Renal pelvis (tissue), 4 donors: ENCODE data around the gene SPRED1. TPM values are rescaled to one million over a fixed set of nuclear protein-coding genes. Genes with fewer than 3 reads are reported as not detected.
"Not testable (repeated sequence)": the region's sequence is repeated elsewhere in the genome, so short reads cannot be mapped to it uniquely, and the experiment has no call there.

Source experiments
- DNase-seq: peaks from one replicate; pipeline ENCODE4 v3.0.0-alpha.2; 2013
- polyA plus RNA-seq, 3 donors: library from polyadenylated mRNA; unstranded; fragments of 120-200 nt; gene quantifications; one replicate each; pipeline ENCODE4 v1.2.1, GENCODE V29; 2013; ENCODE audit not compliant: insufficient read length in 3 of 3

Gene SPRED1
- polyA plus RNA-seq, 3 donors = 28.6 to 29.5 (median 28.9) TPM

DNA sequence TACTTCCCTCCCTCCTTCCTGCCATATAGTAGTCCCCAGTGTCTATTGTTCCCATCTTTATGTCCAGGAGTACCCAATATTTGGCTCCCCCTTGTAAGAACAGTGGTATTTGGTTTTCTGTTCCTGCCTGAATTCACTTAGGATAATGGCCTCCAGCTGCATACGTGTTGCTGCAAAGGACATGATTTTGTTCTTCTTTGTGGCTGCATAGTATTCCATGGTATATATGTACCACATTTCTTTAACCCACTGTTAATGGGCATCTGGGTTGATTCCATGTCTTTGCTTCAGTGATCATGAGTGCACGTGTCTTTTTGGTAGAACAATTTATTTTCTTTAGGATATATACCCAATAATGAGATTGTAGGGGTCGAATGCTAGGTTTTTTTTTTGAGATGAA, 19.3 kb downstream of the SPRED1 start:
- DNase-seq = no peak

DNA sequence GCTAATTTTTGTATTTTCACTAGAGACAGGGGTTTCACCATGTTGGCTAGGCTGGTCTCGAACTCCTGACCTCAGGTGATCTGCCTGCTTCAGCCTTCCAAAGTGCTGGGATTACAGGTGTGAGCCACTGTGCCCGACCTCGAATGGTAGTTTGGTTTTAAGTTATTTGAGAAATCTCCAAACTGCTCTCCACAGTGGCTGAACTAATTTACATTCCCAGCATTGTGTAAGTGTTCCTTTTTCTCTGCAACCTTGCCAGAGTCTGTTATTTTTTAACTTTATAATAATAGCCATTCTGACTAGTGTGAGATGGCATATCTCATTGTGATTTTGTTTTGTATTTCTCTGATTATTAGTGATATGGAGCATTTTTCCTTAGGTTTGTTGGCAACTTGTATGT, 19.8 kb downstream of the SPRED1 start:
- not testable (repeated sequence) for DNase-seq

DNA sequence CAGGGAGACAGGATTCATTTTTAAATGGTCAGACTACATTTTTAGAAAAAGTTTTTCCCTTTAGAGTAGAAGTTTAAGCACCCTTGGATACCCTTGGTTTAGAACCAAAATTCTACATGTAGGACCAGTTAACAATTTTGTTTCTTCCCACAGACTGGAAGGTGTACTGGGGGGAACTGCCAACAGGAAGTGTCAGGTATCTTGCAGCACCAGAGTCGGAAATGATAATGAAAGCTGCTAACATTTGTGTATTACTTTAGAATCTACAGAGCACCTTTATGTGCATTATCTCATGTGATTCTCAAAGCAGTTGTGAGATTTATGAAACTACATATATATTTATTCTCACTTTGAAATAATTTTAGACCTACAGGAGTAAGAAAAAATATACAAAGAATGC, 21.5 kb downstream of the SPRED1 start:
- DNase-seq = no peak

DNA sequence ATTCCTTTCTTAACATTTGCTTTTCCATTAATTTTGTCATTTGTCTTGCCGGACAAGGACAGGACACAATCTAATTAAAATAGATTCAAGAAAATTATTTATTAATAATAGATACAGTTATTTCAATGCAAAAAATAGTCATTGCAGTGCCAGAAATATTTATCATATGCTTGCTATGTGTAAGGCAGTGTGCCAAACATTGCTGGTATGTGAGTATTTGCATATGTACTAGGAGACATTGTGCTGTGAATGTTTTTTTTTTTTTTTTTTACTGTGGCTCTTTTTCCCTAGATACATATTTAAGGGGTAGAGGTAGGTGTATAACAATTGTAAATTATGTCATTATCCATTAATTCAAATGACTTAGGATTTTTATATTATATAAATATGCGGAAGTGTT, 23.3 kb downstream of the SPRED1 start:
- no peak for DNase-seq

DNA sequence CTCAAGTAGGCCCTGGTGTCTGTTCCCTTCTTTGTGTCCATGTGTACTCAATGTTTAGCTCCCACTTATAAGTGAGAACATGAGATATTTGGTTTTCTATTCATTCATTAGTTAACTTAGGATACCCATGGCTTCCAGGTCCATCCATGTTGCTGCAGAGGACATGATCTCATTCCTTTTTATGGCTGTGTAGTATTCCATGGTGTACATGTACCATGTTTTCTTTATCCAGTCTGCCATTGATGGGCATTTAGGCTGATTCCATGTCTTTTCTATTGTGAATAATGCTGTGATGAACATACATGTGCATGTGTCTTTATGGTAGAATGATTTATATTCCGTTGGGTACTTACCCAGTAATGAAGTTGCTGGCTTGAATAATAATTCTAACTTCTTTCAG, 24.6 kb downstream of the SPRED1 start:
- DNase-seq = not testable (repeated sequence)

DNA sequence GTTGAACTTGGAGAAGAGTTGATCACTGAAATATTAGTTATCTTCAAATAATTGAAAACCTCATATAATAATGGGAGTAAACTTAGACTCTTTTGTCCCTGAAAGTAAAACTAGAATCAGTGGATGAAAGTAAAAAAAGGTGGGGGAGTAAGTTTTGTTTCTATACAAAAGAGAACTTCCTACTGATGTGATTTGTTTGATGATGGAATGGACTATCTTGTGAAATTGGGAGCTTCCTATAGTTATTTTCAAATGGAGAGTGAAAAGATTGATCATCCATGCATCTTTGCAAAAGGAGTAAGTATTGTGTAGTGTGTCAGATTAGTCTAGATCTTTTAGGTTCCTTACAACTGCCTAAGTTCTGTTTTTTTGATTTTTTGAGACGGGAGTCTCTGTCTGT, 28.4 kb downstream of the SPRED1 start:
- DNase-seq = no peak

DNA sequence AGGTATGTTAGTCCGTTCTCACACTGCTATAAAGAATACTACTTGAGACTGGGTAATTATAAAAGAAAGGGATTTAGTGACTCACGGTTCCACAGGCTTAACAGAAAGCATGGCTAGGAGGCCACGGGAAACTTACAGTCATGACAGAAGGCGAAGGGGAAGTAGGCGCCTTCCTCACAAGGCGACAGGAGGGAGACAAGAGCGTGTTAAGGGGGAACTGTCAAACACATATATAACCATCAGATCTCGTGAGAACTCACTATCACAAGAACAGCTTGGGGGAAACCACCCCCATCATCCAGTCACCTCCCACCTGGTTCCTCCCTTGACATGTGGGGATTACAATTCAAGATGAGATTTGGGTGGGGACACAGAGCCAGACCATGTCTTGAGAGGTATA, 30.4 kb downstream of the SPRED1 start:
- DNase-seq = no peak

DNA sequence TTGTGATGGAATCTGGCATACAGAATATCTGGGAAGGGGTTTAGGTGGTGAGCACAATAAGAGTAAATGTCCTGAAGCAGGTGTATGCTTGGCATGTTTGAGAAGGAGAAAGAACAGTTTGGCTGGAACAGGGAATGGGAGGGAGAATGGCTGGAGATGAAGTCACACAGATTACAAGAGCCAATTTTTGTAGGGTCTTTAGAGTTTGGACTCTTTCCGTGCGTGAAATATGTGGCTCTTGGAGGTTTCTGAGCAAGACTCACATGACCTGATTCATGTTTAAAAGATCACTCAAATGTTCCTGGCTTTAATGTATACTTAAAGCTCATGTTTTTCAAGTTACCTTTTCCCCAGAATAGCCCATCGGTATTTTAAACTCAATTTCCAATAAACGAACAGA, 32.8 kb downstream of the SPRED1 start:
- DNase-seq = no peak

DNA sequence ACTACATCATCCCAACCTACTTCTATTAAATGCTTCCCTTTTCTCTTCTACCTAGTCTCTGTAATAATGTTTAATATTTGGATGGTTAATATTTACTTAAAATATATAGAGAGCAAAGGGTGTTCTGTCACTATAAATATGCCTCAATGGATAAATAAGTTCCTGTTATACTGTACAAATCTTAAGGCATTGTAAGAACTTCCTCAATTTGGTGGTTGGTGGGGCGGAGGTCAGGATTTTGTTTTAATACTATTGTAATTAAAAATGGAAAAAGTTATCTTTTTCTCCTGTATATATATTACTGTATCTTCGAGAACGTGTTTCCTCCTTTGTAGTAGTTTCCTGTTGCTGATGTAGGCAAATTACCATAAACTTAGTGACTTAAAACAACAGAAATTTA, 41.5 kb downstream of the SPRED1 start:
- DNase-seq = no peak

DNA sequence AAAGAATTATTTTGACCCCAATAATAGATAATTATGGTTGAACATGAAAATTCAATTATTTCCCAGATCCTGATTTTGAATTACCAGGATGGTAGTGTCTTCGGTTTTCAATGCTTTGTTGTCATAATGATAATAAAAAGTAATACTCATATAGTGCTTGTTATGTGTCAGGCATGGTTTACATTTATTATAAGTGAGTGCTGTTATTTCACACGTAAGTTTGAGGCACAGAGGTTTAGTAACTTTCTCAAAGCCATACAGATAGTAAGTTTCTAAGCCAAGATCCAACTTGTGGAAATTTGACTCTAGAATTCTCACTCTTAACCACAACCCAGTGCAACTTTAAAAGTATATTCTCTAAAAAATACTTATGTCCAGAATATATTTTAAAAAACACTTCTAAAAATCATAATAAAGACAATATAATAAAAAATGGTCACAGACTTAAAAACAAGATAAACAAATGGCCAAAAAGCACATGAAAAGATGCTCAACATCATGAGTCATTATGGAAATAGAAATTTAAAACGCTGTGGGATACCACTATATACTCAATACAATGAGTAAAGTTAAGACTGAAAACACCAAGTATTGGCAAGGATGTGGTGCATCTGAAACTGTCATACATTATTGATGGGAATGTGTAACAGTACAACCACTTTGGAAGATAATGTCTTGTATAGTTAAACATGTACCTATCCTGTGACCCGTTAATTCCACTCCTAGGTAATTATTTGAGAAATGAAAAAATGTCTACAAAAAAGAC, 45.2 kb downstream of the SPRED1 start:
- no peak for DNase-seq

DNA sequence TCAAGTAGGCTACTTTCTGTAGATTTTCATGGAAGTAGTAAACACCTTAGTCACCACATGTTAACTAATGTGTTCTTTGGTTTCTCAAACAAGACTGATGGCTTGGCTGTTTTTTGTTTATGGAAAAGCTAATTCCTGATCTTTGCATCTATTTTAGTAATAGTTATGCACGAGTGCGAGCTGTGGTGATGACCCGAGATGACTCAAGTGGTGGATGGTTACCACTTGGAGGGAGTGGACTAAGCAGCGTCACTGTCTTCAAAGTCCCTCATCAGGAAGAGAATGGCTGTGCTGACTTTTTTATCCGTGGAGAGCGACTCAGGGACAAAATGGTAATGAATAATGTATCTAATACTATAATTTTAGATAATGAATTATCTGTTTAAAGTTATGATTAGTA, 46.6 kb downstream of the SPRED1 start:
- no peak for DNase-seq

DNA sequence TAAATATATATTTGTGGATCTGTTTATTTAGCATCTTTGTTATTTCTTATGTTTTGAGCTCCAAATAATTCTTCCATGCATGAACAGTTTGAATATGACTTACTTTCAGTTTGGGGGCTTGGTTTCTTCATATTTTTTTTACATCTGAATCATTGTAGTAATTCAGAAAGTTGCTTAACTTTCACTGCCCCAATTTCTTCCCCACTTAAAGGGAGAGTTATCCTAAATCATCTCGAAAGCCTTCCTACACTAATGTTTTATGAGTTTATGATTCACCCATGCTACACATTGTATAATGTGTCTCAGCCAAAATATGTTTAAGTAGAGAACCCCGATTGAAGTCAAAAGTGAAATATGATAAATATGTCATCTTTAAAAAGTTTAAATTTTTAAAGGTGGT, 47.8 kb downstream of the SPRED1 start:
- no peak for DNase-seq

DNA sequence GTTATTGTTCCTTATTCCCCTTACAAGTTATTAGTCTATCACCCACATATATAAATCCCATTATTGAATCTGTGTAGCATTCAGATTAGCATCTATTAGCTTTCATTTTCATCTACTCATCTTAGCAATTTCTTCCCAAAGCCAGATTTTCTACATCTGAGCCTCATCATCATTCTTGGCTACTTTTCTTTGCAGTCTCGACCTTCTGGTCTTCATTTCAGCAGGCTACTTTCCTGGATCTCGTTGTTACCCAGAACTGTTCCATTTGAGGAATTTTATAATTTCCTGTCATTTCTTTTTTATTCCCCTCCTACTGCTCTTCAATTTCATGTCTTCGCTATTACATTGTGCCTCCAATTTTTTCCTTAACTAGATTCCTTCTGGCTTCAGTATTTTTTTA, 51.8 kb downstream of the SPRED1 start:
- no peak for DNase-seq

DNA sequence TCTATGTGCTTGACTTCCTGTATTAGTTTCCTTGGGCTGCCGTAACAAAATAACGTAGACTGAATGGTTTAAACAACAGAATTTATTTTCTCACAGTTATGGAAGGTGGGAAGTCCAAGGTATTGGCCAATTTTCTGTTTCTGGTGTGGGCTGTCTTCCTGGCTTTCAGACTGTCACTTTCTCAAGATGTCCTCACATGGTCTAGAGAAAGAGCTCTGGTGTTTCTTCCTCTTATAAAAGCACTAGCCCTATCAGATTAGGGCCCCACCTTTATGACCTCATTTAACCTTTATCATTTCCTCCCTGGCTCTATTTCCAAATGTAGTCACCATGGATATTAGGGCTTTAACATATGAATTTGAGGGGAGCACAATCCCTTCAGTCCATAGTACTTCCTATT, 54.6 kb downstream of the SPRED1 start:
- DNase-seq = no peak

DNA sequence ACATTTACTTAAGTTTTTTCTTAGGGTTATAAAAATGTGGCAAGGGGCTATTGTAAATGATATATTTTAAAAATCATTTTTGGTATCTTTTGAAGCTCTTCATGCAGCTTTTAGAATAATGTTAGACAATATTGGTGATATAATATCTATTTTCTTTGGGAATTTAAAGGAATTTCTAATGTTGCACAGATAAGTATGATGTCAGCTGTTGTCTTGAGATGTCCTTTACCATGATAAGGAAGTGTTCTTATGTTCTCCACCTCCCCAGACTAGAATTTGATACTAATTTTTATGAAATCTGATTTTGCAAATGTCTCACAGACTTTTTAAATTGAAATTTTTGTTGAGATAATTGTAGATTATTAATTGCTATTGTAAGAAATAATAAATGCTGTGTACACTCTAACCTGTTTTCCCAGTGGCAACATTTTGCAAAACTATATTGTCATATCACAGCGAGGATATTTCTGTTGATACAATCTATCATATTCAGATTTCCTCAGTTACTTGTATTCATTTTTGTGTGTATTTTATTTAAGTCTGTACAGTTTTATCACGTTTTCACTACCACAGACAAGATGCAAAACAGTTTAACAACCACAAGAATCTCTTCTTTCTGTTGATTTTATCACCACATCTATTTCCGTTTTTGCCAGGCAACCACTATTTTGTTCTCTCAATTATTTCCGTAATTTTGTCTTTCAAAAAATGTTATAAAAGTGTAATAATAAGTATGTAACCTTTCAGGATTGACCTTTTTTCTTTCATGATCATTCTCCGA, 55.4 kb downstream of the SPRED1 start:
- DNase-seq = no peak

DNA sequence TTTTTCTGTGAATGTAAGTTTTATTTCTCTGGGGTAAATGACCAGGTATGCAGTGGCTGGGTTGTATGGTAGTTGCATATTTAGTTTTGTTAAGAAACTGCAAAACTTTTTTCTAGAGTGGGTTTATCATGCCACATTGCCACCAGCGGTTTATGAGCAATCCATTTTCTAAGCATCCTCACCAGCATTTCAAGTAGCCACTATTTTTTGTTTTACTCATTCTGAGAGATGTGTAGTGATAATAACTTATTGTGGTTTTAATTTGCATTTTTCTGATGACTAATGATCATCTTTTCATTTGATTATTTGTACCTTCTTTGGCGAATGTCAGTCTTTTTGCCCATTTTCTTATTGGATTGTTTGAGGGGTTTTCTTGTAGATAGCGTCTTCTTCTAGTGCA, 56.2 kb downstream of the SPRED1 start:
- DNase-seq = no peak

DNA sequence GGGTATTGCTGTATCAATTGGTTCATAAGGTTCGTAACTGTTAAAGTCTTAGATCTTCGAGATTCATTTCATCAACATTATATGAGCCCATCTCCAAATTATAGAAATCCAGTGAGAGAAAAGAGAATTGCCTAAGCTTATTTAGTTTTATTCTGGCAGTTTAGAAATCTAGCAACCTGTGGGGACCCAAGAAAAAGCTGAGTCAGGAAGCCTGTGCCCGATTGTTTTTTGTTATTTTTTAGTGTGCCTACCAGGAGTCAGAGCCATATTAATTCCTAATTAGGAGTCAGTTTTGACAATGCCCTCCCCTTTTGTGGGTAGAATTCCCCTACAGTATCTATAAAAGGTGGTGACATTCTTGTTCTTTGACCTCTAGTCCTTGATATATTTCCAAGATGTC, 59.6 kb downstream of the SPRED1 start:
- no peak for DNase-seq

DNA sequence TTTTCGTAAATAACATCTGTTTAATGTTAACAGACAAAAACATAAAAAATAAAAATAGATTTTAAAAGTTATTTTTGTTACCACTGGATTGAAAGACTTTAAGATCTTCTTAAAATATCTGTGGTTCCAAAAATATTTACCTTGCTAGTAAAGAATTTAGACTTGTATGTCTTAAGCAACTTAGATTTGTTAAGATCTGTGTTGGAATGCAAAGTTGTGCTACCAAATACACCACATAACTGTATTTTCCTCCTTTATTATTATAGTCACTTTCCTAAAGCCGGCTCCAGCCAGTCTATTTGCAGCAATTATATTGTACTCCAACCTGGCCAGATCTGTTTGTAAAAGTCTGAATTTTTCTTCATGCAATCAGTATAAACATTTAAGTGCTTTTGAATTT, 63.7 kb downstream of the SPRED1 start:
- no peak for DNase-seq

DNA sequence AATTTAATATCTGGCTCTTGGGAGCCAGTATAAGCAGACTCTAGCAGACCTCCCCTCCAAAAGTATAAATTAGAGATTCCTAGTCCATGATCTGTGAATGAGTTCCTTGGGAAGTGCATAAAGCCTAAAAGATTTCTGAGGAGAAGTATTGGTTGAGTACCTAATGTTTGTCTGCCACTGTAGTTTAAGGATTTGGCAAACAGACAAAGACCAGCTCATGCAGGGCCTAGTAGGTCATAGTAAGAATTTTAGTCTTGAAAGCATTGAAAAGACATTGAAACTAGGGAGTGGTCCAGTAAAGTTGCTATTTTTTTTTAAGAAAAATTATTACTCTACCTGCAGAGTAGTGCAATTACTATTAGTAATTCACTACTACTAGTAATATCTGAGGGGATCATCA, 67.5 kb downstream of the SPRED1 start:
- no peak for DNase-seq

DNA sequence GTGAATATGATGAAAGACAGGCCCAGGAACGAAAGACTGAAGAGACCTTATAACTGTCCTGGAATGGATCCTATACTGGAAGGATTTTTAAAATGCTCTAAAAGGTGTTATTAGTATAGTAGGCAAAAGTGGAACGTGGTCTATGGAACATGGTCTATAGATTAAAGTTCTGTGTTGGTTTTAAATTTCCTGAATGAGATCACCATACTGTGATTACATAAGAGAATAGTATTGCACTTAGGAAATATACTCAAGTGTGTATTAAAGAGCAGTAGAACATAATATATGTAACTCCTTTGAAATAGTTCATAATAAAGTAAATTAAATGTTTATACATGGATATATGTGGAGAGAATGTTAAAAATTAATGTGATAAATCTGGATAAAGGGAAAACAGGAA, 68.2 kb downstream of the SPRED1 start:
- no peak for DNase-seq

DNA sequence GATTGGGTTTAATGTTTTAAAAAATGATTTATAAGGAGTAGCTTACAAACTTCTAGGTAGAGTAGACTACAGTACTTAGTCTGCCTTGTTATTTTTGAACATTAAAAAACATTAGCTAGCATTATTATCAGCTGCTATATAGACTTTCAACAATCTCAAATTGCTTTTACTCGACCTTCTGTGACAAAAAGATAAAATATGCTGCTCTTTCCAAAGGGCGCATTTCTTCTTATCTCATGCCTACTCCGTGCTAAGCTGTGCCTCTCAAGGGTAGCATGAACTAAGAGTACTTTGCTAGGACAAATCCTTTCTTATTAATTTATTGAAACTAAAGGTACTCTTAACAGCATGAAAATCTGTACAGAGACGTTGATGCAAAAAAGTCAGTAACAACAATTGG, 71.3 kb downstream of the SPRED1 start:
- no peak for DNase-seq

DNA sequence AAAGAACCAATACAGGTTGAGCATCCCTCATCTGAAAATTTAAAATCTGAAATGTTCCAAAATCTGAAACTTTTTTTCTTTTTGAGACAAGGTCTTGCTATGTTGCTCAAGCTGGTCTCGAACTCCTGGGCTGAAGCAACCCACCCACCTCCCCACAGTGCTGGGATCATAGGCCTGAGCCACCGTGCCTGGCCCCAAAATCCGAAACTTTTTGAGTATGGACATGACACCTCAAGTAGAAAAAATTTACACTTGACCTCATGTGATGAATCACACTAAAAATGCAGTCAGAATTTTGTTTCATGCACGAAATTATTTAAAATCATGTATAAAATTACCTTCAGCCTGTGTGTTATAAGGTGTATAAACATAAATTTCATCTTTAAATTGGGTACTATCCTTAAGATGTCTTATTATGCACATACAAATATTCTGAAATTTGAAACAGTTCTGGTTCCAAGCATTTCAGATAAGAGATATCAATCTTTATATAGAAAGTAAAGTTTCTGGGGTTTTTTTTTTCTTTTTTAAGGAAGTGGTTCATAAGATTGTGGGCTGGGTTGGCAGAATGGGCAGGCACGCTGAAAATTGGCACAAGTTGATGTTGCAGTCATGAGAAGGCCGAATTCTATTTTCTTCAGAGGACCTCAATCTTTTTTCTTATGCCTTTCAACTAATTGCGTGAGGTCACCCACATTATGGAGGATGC, 72.5 kb downstream of the SPRED1 start:
- no peak for DNase-seq

DNA sequence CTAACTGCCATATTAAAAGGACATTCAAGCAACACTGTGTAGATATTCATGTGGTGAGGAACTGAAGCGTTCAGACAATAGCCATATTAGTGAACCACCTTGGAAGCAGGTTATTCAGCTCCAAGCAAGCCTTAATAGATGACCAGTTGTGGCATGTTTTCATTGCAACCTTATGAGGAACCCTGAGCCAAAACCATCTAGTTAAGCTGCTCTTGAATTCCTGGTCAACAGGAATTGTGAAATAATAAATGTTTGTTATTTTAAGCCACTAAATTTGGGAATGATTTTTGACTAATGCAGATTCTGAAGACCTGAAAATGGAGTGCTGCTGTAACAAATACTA, 73.0 kb downstream of the SPRED1 start:
- no peak for DNase-seq
